ENCODE data around the gene C1orf56. TPM values are rescaled to one million over a fixed set of nuclear protein-coding genes. Genes with fewer than 3 reads are reported as not detected.
A peak's percentile ranks its signal among the peaks of the same experiment; 100 is the strongest.

C1orf56 gene
- total RNA-seq, 2 experiments from 2014 or later, result 1.3 TPM

- peaks cover 24% of the 10 kb centered on the region for H3K36me3 Mint-ChIP-seq (ENCODE audit: low read depth)
Observed at GRCh38 chr1:151032164-151032563, 15.4 kb upstream of the C1orf56 start.

GRCh38 chr1:151035167-151035566 lies 12.4 kb upstream of the C1orf56 start:
- Mint-ChIP-seq H3K27ac (no peak overlapping the region), H3K27me3 (ENCODE audit: low read depth) (no peaks in the 10 kb centered on the region), H3K9me3 (ENCODE audit: insufficient read depth) (no peaks in the 10 kb centered on the region), H3K36me3 (ENCODE audit: low read depth) (peaks cover 8% of the 10 kb centered on the region), H3K4me1 (ENCODE audit: low read depth) (no peaks in the 10 kb centered on the region), H3K4me3 (no peak overlapping the region)
- ChIA-PET POLR2A (no interaction called here), CTCF (interaction anchor here (1.0 to 2.9 kb wide), 3 partner anchors 10 to 23 kb away, joined by 3 to 13 read pairs (median 4); no protein-coding TSS in a partner anchor)
- no peak for DNase-seq
- ATAC-seq, result no peak

More at GRCh38 chr1:151032164-151032563, 15.4 kb upstream of the C1orf56 start:
- Mint-ChIP-seq H3K4me3 (no peak overlapping the region), H3K27me3 (ENCODE audit: low read depth) (no peaks in the 10 kb centered on the region), H3K27ac (no peak overlapping the region), H3K4me1 (ENCODE audit: low read depth) (no peaks in the 10 kb centered on the region), H3K9me3 (ENCODE audit: insufficient read depth) (no peaks in the 10 kb centered on the region)
- ChIA-PET POLR2A (no interaction called here), CTCF (interaction anchor here (1.6 kb wide), 1 partner anchor 16 kb away, joined by 5 read pairs; the partner anchor contains the start of gene C1orf56)
- no peak for DNase-seq
- no peak for ATAC-seq

- H3K27me3 Mint-ChIP-seq (ENCODE audit: low read depth), result no peaks in the 10 kb centered on the region
- POLR2A ChIA-PET, result interaction anchor here (0.8 kb wide), 1 partner anchor 120 kb away, joined by 3 read pairs; the partner anchor contains the start of gene TNFAIP8L2
- CTCF ChIA-PET, result interaction anchor here (1.6 kb wide), 1 partner anchor 12 kb away, joined by 8 read pairs; no protein-coding TSS in a partner anchor
Observed at GRCh38 chr1:151036356-151036755, 11.2 kb upstream of the C1orf56 start, which contains the start of gene BNIPL. TSS of gene BNIPL (plus strand) at chr1:151036586. CDS start at chr1:151036726, 140 bp downstream.

GRCh38 chr1:151037032-151037431 lies 10.5 kb upstream of the C1orf56 start:
- Mint-ChIP-seq H3K9me3 (ENCODE audit: insufficient read depth) (no peaks in the 10 kb centered on the region), H3K27me3 (ENCODE audit: low read depth) (no peaks in the 10 kb centered on the region), H3K27ac (no peak overlapping the region), H3K36me3 (ENCODE audit: low read depth) (peaks cover 6% of the 10 kb centered on the region), H3K4me1 (ENCODE audit: low read depth) (no peaks in the 10 kb centered on the region), H3K4me3 (no peak overlapping the region)
- ChIA-PET POLR2A (interaction anchor here (0.8 kb wide), 1 partner anchor 119 kb away, joined by 3 read pairs; the partner anchor contains the start of gene TNFAIP8L2), CTCF (interaction anchor here (1.6 kb wide), 2 partner anchors 12 to 120 kb away, joined by 6 to 8 read pairs; partner anchors contain the start of gene TNFAIP8L2)
- no peak for DNase-seq
- ATAC-seq, result no peak

More at GRCh38 chr1:151036356-151036755, 11.2 kb upstream of the C1orf56 start, which contains the start of gene BNIPL:
- ATAC-seq, result no peak
- Mint-ChIP-seq H3K4me3 (no peak within 1 kb of the TSS), H3K27ac (no peak within 1 kb of the TSS), H3K36me3 (ENCODE audit: low read depth) (peaks cover 6% of the 10 kb centered on the region), H3K9me3 (ENCODE audit: insufficient read depth) (no peaks in the 10 kb centered on the region), H3K4me1 (ENCODE audit: low read depth) (no peaks in the 10 kb centered on the region)
- DNase-seq, result no peak

DNA sequence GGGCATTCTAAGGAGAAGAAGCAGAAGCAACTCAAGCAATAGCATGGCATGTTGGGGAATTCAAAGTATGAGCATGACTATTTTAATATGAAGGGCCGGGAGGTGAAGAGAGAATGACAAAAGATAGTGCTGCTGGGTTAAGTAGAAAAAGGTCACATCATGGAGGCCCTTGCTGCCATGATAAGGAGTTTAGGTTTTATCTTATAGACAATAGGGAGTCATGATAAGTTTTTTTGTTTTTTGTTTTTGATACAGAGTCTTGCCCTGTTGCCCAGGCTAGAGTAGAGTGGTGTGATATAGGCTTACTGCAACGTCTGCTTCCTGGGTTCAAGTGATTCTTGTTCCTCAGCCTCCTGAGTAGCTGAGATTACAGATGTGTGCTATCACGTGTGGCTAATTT lies 8.0 kb upstream of the C1orf56 start:
- H3K4me1 Mint-ChIP-seq (ENCODE audit: low read depth), result peaks cover 11% of the 10 kb centered on the region
- ATAC-seq (no peak), DNase-seq (no peak)
- ChIA-PET POLR2A (no interaction called here), CTCF (interaction anchor here (3.0 kb wide), 1 partner anchor 15 kb away, joined by 11 read pairs; no protein-coding TSS in a partner anchor)
- H3K9me3 Mint-ChIP-seq (ENCODE audit: insufficient read depth), result no peaks in the 10 kb centered on the region
- H3K4me3 Mint-ChIP-seq, result no peak overlapping the region
- no peaks in the 10 kb centered on the region for H3K27me3 Mint-ChIP-seq (ENCODE audit: low read depth)
- no peak overlapping the region for H3K27ac Mint-ChIP-seq
- no peaks in the 10 kb centered on the region for H3K36me3 Mint-ChIP-seq (ENCODE audit: low read depth)

DNA sequence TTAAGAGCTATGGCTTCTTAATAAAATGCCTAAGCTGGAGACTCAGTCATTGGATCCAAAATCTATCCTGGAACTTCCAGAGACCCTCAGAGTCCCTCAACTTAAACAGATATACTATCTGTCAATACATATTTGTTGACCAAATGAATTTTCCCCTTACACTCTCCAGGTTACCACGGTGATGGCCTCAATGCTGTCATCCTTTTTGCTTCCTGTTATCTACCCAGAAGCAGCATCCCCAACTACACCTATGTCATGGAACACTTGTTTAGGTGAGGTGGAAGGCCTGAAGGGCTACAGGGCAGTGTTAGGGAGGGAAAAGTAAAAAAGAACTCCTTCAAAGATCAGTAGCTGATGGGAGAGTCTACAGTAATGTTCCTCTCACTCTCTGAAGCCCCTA lies 4.4 kb upstream of the C1orf56 start:
- no peaks in the 10 kb centered on the region for H3K36me3 Mint-ChIP-seq (ENCODE audit: low read depth)
- H3K4me3 Mint-ChIP-seq, result no peak overlapping the region
- peaks cover 27% of the 10 kb centered on the region for H3K4me1 Mint-ChIP-seq (ENCODE audit: low read depth)
- POLR2A ChIA-PET, result no interaction called here
- CTCF ChIA-PET, result interaction anchor here (0.9 to 7.8 kb wide), 9 partner anchors 9 to 113 kb away, joined by 3 to 60 read pairs (median 6); partner anchors contain the start of genes CDC42SE1, MLLT11 and TNFAIP8L2
- no peaks in the 10 kb centered on the region for H3K9me3 Mint-ChIP-seq (ENCODE audit: insufficient read depth)
- ATAC-seq (peak; percentile 34), DNase-seq (peak; percentile 55)
- no peak overlapping the region for H3K27ac Mint-ChIP-seq
- no peaks in the 10 kb centered on the region for H3K27me3 Mint-ChIP-seq (ENCODE audit: low read depth)

- peak; percentile 78 for DNase-seq
- ChIA-PET POLR2A (interaction anchor here (1.0 to 4.0 kb wide), 7 partner anchors 10 to 299 kb away, joined by 3 to 32 read pairs (median 4); partner anchors contain the start of genes CDC42SE1, MINDY1, MLLT11 and RFX5), CTCF (interaction anchor here (0.7 to 7.8 kb wide), 16 partner anchors 12 to 204 kb away, joined by 3 to 77 read pairs (median 5); partner anchors contain the start of genes ANXA9, CDC42SE1, MINDY1 and MLLT11)
- Mint-ChIP-seq H3K27me3 (ENCODE audit: low read depth) (no peaks in the 10 kb centered on the region), H3K4me1 (ENCODE audit: low read depth) (peaks cover 48% of the 10 kb centered on the region), H3K36me3 (ENCODE audit: low read depth) (peaks cover 34% of the 10 kb centered on the region), H3K27ac (peak overlapping the region; percentile 90), H3K4me3 (peak overlapping the region; percentile 89), H3K9me3 (ENCODE audit: insufficient read depth) (no peaks in the 10 kb centered on the region)
- peak; percentile 80 for ATAC-seq
Observed at GRCh38 chr1:151047925-151048644, 534 bp downstream of the C1orf56 start.

GRCh38 chr1:151048645-151049032 lies 1.1 kb downstream of the C1orf56 start:
- no peaks in the 10 kb centered on the region for H3K9me3 Mint-ChIP-seq (ENCODE audit: insufficient read depth)
- POLR2A ChIA-PET, result interaction anchor here (1.0 to 4.0 kb wide), 4 partner anchors 10 to 233 kb away, joined by 3 to 32 read pairs (median 4); partner anchors contain the start of genes CDC42SE1 and MLLT11
- H3K4me1 Mint-ChIP-seq (ENCODE audit: low read depth), result peaks cover 43% of the 10 kb centered on the region
- DNase-seq (no peak), ATAC-seq (no peak)
- CTCF ChIA-PET, result interaction anchor here (0.7 to 7.8 kb wide), 12 partner anchors 11 to 93 kb away, joined by 3 to 77 read pairs (median 5); partner anchors contain the start of genes CDC42SE1, MINDY1 and MLLT11
- peak overlapping the region; percentile 90 for H3K27ac Mint-ChIP-seq
- H3K27me3 Mint-ChIP-seq (ENCODE audit: low read depth), result no peaks in the 10 kb centered on the region
- peak overlapping the region; percentile 89 for H3K4me3 Mint-ChIP-seq
- peaks cover 39% of the 10 kb centered on the region for H3K36me3 Mint-ChIP-seq (ENCODE audit: low read depth)

- ChIA-PET CTCF (interaction anchor here (1.2 to 7.8 kb wide), 3 partner anchors 11 to 106 kb away, joined by 3 to 77 read pairs (median 60); partner anchors contain the start of genes CDC42SE1 and MLLT11), POLR2A (interaction anchor here (0.7 to 1.1 kb wide), 7 partner anchors 8 to 149 kb away, joined by 3 read pairs; partner anchors contain the start of genes CDC42SE1, GABPB2, PIP5K1A and VPS72)
- Mint-ChIP-seq H3K4me1 (ENCODE audit: low read depth) (peaks cover 46% of the 10 kb centered on the region), H3K27me3 (ENCODE audit: low read depth) (no peaks in the 10 kb centered on the region), H3K9me3 (ENCODE audit: insufficient read depth) (no peaks in the 10 kb centered on the region), H3K27ac (no peak overlapping the region), H3K4me3 (no peak overlapping the region), H3K36me3 (ENCODE audit: low read depth) (peaks cover 47% of the 10 kb centered on the region)
- DNase-seq (no peak), ATAC-seq (no peak)
Observed at GRCh38 chr1:151049458-151049857, 1.9 kb downstream of the C1orf56 start.

DNA sequence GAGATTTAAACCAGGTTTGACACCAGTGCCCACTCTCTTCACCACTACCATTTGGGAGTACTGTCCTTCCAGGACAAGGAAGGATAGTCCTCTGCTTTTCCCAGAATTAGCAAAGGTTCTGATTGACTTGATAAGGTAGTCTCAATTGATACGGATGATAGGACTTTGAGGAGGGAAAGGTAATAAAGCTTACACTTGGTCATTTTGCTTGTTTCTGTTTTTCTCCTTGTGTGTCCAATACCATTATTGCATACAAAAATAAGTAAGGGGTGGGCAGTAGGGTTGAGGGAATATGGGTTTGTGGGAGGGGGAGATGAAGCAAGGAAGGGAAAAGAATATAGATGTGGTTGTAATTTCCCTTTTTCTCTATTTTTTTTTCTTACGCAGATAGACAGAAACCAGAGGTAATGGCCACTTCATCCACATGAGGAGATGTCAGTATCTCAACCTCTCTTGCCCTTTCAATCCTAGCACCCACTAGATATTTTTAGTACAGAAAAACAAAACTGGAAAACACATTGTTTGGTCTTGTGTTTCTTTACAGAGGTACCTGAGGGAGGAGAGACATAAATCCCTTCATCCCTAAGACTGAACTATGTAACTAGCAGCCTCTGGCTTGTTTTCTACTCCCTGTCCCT lies 2.6 kb downstream of the C1orf56 start:
- ATAC-seq (no peak), DNase-seq (no peak)
- peak overlapping the region; percentile 22 for H3K27ac Mint-ChIP-seq
- peaks cover 54% of the 10 kb centered on the region for H3K36me3 Mint-ChIP-seq (ENCODE audit: low read depth)
- POLR2A ChIA-PET, result interaction anchor here (0.7 to 1.1 kb wide), 8 partner anchors 7 to 149 kb away, joined by 3 read pairs; partner anchors contain the start of genes CDC42SE1, GABPB2, PIP5K1A and VPS72
- H3K9me3 Mint-ChIP-seq (ENCODE audit: insufficient read depth), result no peaks in the 10 kb centered on the region
- no peak overlapping the region for H3K4me3 Mint-ChIP-seq
- H3K4me1 Mint-ChIP-seq (ENCODE audit: low read depth), result peaks cover 53% of the 10 kb centered on the region
- H3K27me3 Mint-ChIP-seq (ENCODE audit: low read depth), result no peaks in the 10 kb centered on the region
- CTCF ChIA-PET, result interaction anchor here (1.2 to 7.8 kb wide), 3 partner anchors 10 to 105 kb away, joined by 3 to 77 read pairs (median 60); partner anchors contain the start of genes CDC42SE1 and MLLT11

Measured in activated CD8-positive, alpha-beta T cell treated with anti-CD3 and anti-CD28 coated beads, Interleukin-2, amount 10 ng/mL, durations not matched to agents 7 days and 5 days (primary cell).